Left lung (tissue), 10 donors: ENCODE results near the gene TTYH1. TPM values are rescaled to one million over a fixed set of nuclear protein-coding genes. Genes with fewer than 3 reads are reported as not detected.

ENCODE experiments used
- ATAC-seq: fragments of 200-7000 bp; cut with Tn5 transposase; one replicate; pipeline ENCODE4 v1.9.1; 2020; ENCODE audit warnings: moderate library complexity
- DNase-seq, 4 donors: peaks; one replicate each; pipeline ENCODE4 v3.0.0-alpha.2; 2013 to 2020
- H3K27ac ChIP-seq, 2 donors: fragments of 200-600 bp; sonication (generic) in 1 of 2; one replicate each; pipeline versions ENCODE4 v1.5.0 to v1.8.0; 2020 to 2021
- H3K27me3 ChIP-seq, 2 donors: fragments of 200-600 bp; sonication (generic) in 1 of 2; one replicate each; pipeline versions ENCODE4 v1.5.0 to v1.8.0; 2020 to 2021
- H3K36me3 ChIP-seq, 2 donors: fragments of 200-600 bp; sonication (generic) in 1 of 2; one replicate each; pipeline versions ENCODE4 v1.5.0 to v1.8.0; 2020 to 2021
- H3K4me1 ChIP-seq, 2 donors: fragments of 200-600 bp; one replicate each; pipeline ENCODE4 v1.8.0; 2021
- H3K4me3 ChIP-seq, 2 donors: fragments of 200-600 bp; sonication (generic) in 1 of 2; one replicate each; pipeline versions ENCODE4 v1.5.0 to v1.8.0; 2020 to 2021; ENCODE audit warnings: mild to moderate bottlenecking in 1 of 2
- H3K9me3 ChIP-seq, 2 donors: fragments of 200-600 bp; sonication (generic) in 1 of 2; one replicate each; pipeline versions ENCODE4 v1.5.0 to v1.8.0; 2020 to 2021
- CTCF ChIP-seq, 2 donors: fragments of 200-600 bp; sonication (generic) in 1 of 2; IDR thresholded peaks; one replicate each; pipeline versions ENCODE4 v1.5.0 to v1.8.0; 2021; ENCODE audit warnings: antibody characterized with exemption in 2 of 2
- intact Hi-C, 2 donors: fragments of 100-400 bp; cut with DNase I; formaldehyde crosslinking; loops; one replicate each; pipeline versions ENCODE4 v1.11.2 to v1.14.2; 2022
- polyA plus RNA-seq, 6 donors: library from polyadenylated mRNA; unstranded; fragments of 120-200 nt; gene quantifications; one replicate each; pipeline ENCODE4 v1.2.1, GENCODE V29; 2013; ENCODE audit not compliant: insufficient read length in 6 of 6
- total RNA-seq, 2 donors: library from RNA; stranded (reverse); fragmentation: NEBNext Ultra II Directional; extraction: Animal tissue kit (Norgen Biotek cat#: 25700); gene quantifications; one replicate each; pipeline ENCODE4 v1.2.1, GENCODE V29; 2021
- donor health status: DM: no; HTN: yes; CAD: no.
- donor health status: DM: no; HTN: no; CAD: no.

Gene TTYH1
- total and polyA plus RNA-seq, 8 donors = 2.3 to 13.4 (median 4.7) TPM; not detected in 2

DNA sequence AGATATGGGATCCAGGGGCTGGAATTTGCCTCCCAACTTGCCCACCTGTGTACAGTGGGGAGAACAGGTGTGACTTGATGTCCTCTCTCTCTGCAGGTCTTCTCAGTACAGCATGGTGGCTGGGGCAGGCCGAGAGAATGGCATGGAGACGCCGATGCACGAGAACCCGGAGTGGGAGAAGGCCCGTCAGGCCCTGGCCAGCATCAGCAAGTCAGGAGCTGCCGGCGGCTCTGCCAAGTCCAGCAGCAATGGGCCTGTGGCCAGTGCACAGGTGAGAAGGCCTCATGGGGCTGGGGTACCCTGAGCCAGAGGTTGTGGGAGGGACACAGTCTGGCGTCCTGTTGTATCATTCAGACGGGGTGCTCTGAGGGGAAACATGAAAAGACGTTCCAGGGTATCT lies 36.7 kb downstream of the TTYH1 start:
- Histone ChIP-seq H3K4me3 (no peak overlapping the region), H3K27me3 (no peaks in the 10 kb centered on the region), H3K36me3 (peaks cover 0 to 64% of the 10 kb centered on the region in 2 donors), H3K4me1 (peaks cover 29 to 43% of the 10 kb centered on the region in 2 donors), H3K9me3 (no peaks in the 10 kb centered on the region), H3K27ac (peak overlapping the region in 1 of 2 donors; percentile 45)
- DNase-seq (peak in 2 of 4 donors; percentile 29 to 77), ATAC-seq (no peak)
- intact Hi-C loops = no loop called here
- TF ChIP-seq CTCF (IDR thresholded peaks at IDR 0.05) = no peak

DNA sequence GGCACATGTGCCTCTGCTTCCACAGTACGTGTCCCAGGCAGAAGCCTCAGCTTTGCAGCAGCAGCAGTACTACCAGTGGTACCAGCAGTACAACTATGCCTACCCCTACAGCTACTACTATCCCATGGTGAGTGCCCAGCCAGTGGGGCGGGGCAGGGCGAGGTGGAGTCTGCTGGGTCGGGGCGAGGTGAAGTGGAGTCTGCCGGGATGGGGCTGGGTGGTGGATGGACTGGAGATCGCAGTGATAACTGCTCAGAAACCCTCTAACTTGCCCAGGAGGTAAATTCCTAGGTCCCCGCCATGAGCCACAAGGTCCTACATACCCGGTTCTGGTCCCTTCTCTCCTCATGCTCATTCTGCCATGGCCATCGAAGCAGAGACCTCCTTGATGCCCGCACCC lies 37.4 kb downstream of the TTYH1 start:
- no peaks in the 10 kb centered on the region for H3K27me3 ChIP-seq
- ATAC-seq (no peak), DNase-seq (peak in 1 of 4 donors; percentile 69)
- TF ChIP-seq CTCF (IDR thresholded peaks at IDR 0.05) = no peak
- peaks cover 0 to 71% of the 10 kb centered on the region in 2 donors for H3K36me3 ChIP-seq
- intact Hi-C loops = no loop called here
- H3K4me3 ChIP-seq = no peak overlapping the region
- no peak overlapping the region for H3K27ac ChIP-seq
- H3K4me1 ChIP-seq = peaks cover 23 to 37% of the 10 kb centered on the region in 2 donors
- H3K9me3 ChIP-seq = no peaks in the 10 kb centered on the region

- no peaks in the 10 kb centered on the region for H3K27me3 ChIP-seq
- intact Hi-C loops = no loop called here
- DNase-seq (peak in 1 of 4 donors; percentile 69), ATAC-seq (no peak)
- H3K4me3 ChIP-seq = no peak overlapping the region
- no peaks in the 10 kb centered on the region for H3K9me3 ChIP-seq
- no peak overlapping the region for H3K27ac ChIP-seq
- H3K4me1 ChIP-seq = peaks cover 21 to 33% of the 10 kb centered on the region in 2 donors
- peaks cover 0 to 86% of the 10 kb centered on the region in 2 donors for H3K36me3 ChIP-seq
- TF ChIP-seq CTCF (IDR thresholded peaks at IDR 0.05) = no peak
These were observed 38.9 kb downstream of the TTYH1 start for GRCh38 chr19:54453921-54454780.

- no peaks in the 10 kb centered on the region for H3K9me3 ChIP-seq
- DNase-seq = no peak
- H3K4me1 ChIP-seq = peaks cover 18 to 35% of the 10 kb centered on the region in 2 donors
- ATAC-seq = no peak
- peaks cover 0 to 95% of the 10 kb centered on the region in 2 donors for H3K36me3 ChIP-seq
- no peak overlapping the region for H3K27ac ChIP-seq
- no peaks in the 10 kb centered on the region for H3K27me3 ChIP-seq
- intact Hi-C loops = no loop called here
- TF ChIP-seq CTCF (IDR thresholded peaks at IDR 0.05) = no peak
- H3K4me3 ChIP-seq = no peak overlapping the region
These were observed 39.8 kb downstream of the TTYH1 start for GRCh38 chr19:54454781-54455675.
